ENCODE results near the gene DYNC1H1. TPM values are rescaled to one million over a fixed set of nuclear protein-coding genes. Genes with fewer than 3 reads are reported as not detected.

DYNC1H1 gene
- total and polyA plus RNA-seq, 2 experiments from 2014 or later = 179 to 635 TPM

GRCh38 chr14:102079700-102079979 is 115.3 kb downstream of the DYNC1H1 start:
- H3F3A ChIP-seq (replicated peaks; ENCODE audit: low read depth) = peaks cover 58% of the 10 kb centered on the region
- no peak overlapping the region for H3K27ac Mint-ChIP-seq
- peaks cover 16% of the 10 kb centered on the region for H3K4me1 Mint-ChIP-seq
- H3K27me3 Mint-ChIP-seq (ENCODE audit: insufficient read depth, low read depth, poor library complexity) = peaks cover 9% of the 10 kb centered on the region
- H3K36me3 Mint-ChIP-seq (ENCODE audit: low read depth) = peaks cover 80% of the 10 kb centered on the region
- ATAC-seq = no peak
- H4K20me1 ChIP-seq (replicated peaks; ENCODE audit: insufficient read depth) = peaks cover 44% of the 10 kb centered on the region
- no peak overlapping the region for H3K4me3 Mint-ChIP-seq
- no peaks in the 10 kb centered on the region for H3K9me3 Mint-ChIP-seq
- H3K4me3 ChIP-seq = no peak overlapping the region
- no peak overlapping the region for H3K4me2 ChIP-seq
- TF ChIP-seq CREB1 (CRISPR knock-in tag; IDR thresholded peaks at IDR 0.05; ENCODE audit: low read depth) (no peak), REST (IDR thresholded peaks at IDR 0.05; ENCODE audit: unreplicated experiment) (no peak), ZNF331 (CRISPR knock-in tag; IDR thresholded peaks at IDR 0.05; ENCODE audit: low read depth) (no peak), EZH2 (IDR thresholded peaks at IDR 0.05; ENCODE audit: low read depth, unreplicated experiment) (no peak), ZNF114 (CRISPR knock-in tag; IDR thresholded peaks at IDR 0.05) (no peak), NANOG (IDR thresholded peaks at IDR 0.05; ENCODE audit: borderline replicate concordance) (no peak), POLR2AphosphoS5 (IDR thresholded peaks at IDR 0.05; ENCODE audit: low read depth) (no peak), ETS1 (IDR thresholded peaks at IDR 0.05) (no peak), EZH2phosphoT487 (IDR thresholded peaks at IDR 0.05; ENCODE audit: unreplicated experiment) (no peak), STAT1 (IDR thresholded peaks at IDR 0.05; ENCODE audit: unreplicated experiment) (no peak)
- TF ChIP-seq, protein P1, sequence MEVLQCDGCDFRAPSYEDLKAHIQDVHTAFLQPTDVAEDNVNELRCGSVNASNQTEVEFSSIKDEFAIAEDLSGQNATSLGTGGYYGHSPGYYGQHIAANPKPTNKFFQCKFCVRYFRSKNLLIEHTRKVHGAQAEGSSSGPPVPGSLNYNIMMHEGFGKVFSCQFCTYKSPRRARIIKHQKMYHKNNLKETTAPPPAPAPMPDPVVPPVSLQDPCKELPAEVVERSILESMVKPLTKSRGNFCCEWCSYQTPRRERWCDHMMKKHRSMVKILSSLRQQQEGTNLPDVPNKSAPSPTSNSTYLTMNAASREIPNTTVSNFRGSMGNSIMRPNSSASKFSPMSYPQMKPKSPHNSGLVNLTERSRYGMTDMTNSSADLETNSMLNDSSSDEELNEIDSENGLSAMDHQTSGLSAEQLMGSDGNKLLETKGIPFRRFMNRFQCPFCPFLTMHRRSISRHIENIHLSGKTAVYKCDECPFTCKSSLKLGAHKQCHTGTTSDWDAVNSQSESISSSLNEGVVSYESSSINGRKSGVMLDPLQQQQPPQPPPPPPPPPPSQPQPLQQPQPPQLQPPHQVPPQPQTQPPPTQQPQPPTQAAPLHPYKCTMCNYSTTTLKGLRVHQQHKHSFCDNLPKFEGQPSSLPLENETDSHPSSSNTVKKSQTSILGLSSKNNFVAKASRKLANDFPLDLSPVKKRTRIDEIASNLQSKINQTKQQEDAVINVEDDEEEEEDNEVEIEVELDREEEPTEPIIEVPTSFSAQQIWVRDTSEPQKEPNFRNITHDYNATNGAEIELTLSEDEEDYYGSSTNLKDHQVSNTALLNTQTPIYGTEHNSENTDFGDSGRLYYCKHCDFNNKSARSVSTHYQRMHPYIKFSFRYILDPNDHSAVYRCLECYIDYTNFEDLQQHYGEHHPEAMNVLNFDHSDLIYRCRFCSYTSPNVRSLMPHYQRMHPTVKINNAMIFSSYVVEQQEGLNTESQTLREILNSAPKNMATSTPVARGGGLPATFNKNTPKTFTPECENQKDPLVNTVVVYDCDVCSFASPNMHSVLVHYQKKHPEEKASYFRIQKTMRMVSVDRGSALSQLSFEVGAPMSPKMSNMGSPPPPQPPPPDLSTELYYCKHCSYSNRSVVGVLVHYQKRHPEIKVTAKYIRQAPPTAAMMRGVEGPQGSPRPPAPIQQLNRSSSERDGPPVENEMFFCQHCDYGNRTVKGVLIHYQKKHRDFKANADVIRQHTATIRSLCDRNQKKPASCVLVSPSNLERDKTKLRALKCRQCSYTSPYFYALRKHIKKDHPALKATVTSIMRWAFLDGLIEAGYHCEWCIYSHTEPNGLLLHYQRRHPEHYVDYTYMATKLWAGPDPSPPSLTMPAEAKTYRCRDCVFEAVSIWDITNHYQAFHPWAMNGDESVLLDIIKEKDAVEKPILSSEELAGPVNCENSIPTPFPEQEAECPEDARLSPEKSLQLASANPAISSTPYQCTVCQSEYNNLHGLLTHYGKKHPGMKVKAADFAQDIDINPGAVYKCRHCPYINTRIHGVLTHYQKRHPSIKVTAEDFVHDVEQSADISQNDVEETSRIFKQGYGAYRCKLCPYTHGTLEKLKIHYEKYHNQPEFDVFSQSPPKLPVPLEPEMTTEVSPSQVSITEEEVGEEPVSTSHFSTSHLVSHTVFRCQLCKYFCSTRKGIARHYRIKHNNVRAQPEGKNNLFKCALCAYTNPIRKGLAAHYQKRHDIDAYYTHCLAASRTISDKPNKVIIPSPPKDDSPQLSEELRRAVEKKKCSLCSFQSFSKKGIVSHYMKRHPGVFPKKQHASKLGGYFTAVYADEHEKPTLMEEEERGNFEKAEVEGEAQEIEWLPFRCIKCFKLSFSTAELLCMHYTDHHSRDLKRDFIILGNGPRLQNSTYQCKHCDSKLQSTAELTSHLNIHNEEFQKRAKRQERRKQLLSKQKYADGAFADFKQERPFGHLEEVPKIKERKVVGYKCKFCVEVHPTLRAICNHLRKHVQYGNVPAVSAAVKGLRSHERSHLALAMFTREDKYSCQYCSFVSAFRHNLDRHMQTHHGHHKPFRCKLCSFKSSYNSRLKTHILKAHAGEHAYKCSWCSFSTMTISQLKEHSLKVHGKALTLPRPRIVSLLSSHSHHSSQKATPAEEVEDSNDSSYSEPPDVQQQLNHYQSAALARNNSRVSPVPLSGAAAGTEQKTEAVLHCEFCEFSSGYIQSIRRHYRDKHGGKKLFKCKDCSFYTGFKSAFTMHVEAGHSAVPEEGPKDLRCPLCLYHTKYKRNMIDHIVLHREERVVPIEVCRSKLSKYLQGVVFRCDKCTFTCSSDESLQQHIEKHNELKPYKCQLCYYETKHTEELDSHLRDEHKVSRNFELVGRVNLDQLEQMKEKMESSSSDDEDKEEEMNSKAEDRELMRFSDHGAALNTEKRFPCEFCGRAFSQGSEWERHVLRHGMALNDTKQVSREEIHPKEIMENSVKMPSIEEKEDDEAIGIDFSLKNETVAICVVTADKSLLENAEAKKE (CRISPR knock-in tag; IDR thresholded peaks at IDR 0.05) = no peak
- no peaks in the 10 kb centered on the region for H3K27me3 ChIP-seq (ENCODE audit: insufficient read depth)
- peaks cover 57% of the 10 kb centered on the region for H3K36me3 ChIP-seq (ENCODE audit: insufficient read depth)
- peak overlapping the region; percentile 78 for H3K27ac ChIP-seq (ENCODE audit: low read depth)
- no peaks in the 10 kb centered on the region for H3K9me2 ChIP-seq (ENCODE audit: insufficient read depth)
- H3K4me1 ChIP-seq (ENCODE audit: insufficient read depth) = peaks cover 14% of the 10 kb centered on the region
- no peak overlapping the region for H2AFZ ChIP-seq
- DNase-seq (ENCODE audit: low spot score) = no peak
- H3K79me2 ChIP-seq (replicated peaks; ENCODE audit: insufficient read depth) = peaks cover 30% of the 10 kb centered on the region
